Keratinocyte (primary cell): ENCODE measurements around the gene ABCC4.

Source experiments
- CTCF ChIP-seq, 3 experiments: IDR thresholded peaks in 1 of 3; conservative IDR thresholded peaks in 1 of 3; optimal IDR thresholded peaks in 1 of 3; 2 replicates in 2 of 3; 3 replicates in 1 of 3; pipeline versions ENCODE3 to v1.5.1; 2011; ENCODE audit warnings: low read length in 3 of 3, mild to moderate bottlenecking in 3 of 3, moderate library complexity in 2 of 3, control low read depth in 1 of 3, inconsistent platforms in 1 of 3; ENCODE audit not compliant: insufficient read depth in 2 of 3; ENCODE audit errors: extremely low read depth in 1 of 3
- EZH2 ChIP-seq: IDR thresholded peaks from one replicate; pipeline ENCODE4 v1.6.1; 2012; ENCODE audit warnings: inconsistent platforms, mild to moderate bottlenecking, low read length, moderate library complexity

GRCh38 chr13:95181586-95181985 lies 119.7 kb downstream of the ABCC4 start:
- TF ChIP-seq CTCF (optimal IDR thresholded peaks at IDR 0.05 in 1 of 3, IDR thresholded peaks at IDR 0.05 in 1 of 3, conservative IDR thresholded peaks at IDR 0.05 in 1 of 3; ENCODE audit: extremely low read depth in 1 of 3, insufficient read depth in 2 of 3, low read length in 3 of 3) (no peak), EZH2 (no peak)
